Mesodermal cell (in vitro differentiated cells): Measurements from ENCODE around the gene DUS3L.

ENCODE experiments used
- H3K27ac ChIP-seq: 2 replicates; pipeline ENCODE4 v1.7.0; 2013; ENCODE audit warnings: mild to moderate bottlenecking, low read depth, low read length, moderate library complexity; ENCODE audit not compliant: severe bottlenecking
- H3K36me3 ChIP-seq: 2 replicates; pipeline ENCODE4 v1.7.1; 2013; ENCODE audit warnings: mild to moderate bottlenecking, low read length, moderate library complexity; ENCODE audit not compliant: control insufficient read depth, insufficient read depth
- H3K4me1 ChIP-seq: one replicate; pipeline ENCODE4 v1.7.1; 2013; ENCODE audit warnings: mild to moderate bottlenecking, low read length; ENCODE audit not compliant: insufficient read depth, control insufficient read depth, poor library complexity, severe bottlenecking
- H3K4me3 ChIP-seq: 2 replicates; pipeline ENCODE4 v1.7.0; 2013; ENCODE audit warnings: low read length, control low read depth, mild to moderate bottlenecking; ENCODE audit not compliant: insufficient read depth, poor library complexity, severe bottlenecking; ENCODE audit errors: extremely low read depth
- H3K9me3 ChIP-seq: 2 replicates; pipeline ENCODE4 v1.7.1; 2013; ENCODE audit warnings: mild to moderate bottlenecking, low read length, moderate library complexity; ENCODE audit not compliant: control insufficient read depth
- WGBS, 2 experiments: methylation state at CpG; one replicate each; pipeline ENCODE4 v1.1.5; 2013; ENCODE audit warnings: missing lambda C conversion rate in 2 of 2; ENCODE audit not compliant: insufficient coverage in 2 of 2; 5-methylcytosine and 5-hydroxymethylcytosine counted together

The DUS3L gene

GRCh38 chr19:5820785-5821184, 29.8 kb upstream of the DUS3L start:
- H3K4me3 ChIP-seq, result no peak overlapping the region
- no peak overlapping the region for H3K27ac ChIP-seq
- 77 to 81% methylated on average over 5 to 6 of the region's 6 CpGs for WGBS, 2 experiments
- H3K4me1 ChIP-seq, result no peaks in the 10 kb centered on the region
- H3K9me3 ChIP-seq, result no peaks in the 10 kb centered on the region
- H3K36me3 ChIP-seq, result no peaks in the 10 kb centered on the region

- H3K36me3 ChIP-seq, result no peaks in the 10 kb centered on the region
- 95 to 100% methylated on average over 2 to 7 of the region's 10 CpGs for WGBS, 2 experiments
- H3K27ac ChIP-seq, result no peak overlapping the region
- H3K4me3 ChIP-seq, result no peak overlapping the region
- H3K9me3 ChIP-seq, result no peaks in the 10 kb centered on the region
- no peaks in the 10 kb centered on the region for H3K4me1 ChIP-seq
These were observed 27.6 kb upstream of the DUS3L start for GRCh38 chr19:5818594-5818993.

DNA sequence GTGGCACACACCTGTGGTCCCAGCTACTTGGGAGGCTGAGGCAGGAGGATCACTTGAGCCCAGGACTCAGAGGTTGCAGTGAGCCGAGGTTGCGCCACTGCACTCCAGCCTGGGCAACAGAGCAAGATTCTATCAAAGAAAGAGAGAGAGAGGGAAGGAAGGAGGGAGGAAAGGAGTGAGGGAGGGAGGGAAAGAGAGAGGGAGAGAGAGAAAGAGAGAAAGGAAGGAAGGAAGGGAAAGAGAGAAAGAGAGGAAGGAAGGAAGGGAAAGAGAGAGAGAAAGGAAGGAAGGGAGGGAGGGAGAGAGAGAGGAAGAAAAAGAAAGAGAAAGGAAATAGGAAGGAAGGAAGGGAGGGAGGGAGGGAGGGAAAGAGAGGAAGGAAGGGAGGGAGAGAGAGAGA, 26.3 kb upstream of the DUS3L start:
- Histone ChIP-seq H3K4me1 (no peaks in the 10 kb centered on the region), H3K36me3 (no peaks in the 10 kb centered on the region), H3K27ac (no peak overlapping the region), H3K9me3 (no peaks in the 10 kb centered on the region), H3K4me3 (no peak overlapping the region)
- 92 to 100% methylated on average over 1 to 2 of the region's 2 CpGs for WGBS, 2 experiments

GRCh38 chr19:5814852-5815246, 23.9 kb upstream of the DUS3L start:
- H3K4me1 ChIP-seq, result no peaks in the 10 kb centered on the region
- 85 to 86% methylated on average over 7 to 10 of the region's 11 CpGs for WGBS, 2 experiments
- H3K27ac ChIP-seq, result no peak overlapping the region
- H3K9me3 ChIP-seq, result no peaks in the 10 kb centered on the region
- no peak overlapping the region for H3K4me3 ChIP-seq
- no peaks in the 10 kb centered on the region for H3K36me3 ChIP-seq

- Histone ChIP-seq H3K27ac (no peak overlapping the region), H3K9me3 (no peaks in the 10 kb centered on the region), H3K4me1 (no peaks in the 10 kb centered on the region), H3K36me3 (no peaks in the 10 kb centered on the region), H3K4me3 (no peak overlapping the region)
- 73 to 81% methylated on average over 4 to 5 of the region's 9 CpGs for whole genome bisulfite sequencing, 2 experiments
These were observed 23.3 kb upstream of the DUS3L start for GRCh38 chr19:5814123-5814851.

- no peaks in the 10 kb centered on the region for H3K4me1 ChIP-seq
- H3K4me3 ChIP-seq, result no peak overlapping the region
- H3K27ac ChIP-seq, result no peak overlapping the region
- no peaks in the 10 kb centered on the region for H3K9me3 ChIP-seq
- WGBS, 2 experiments, result 81 to 94% methylated on average over 4 of the region's 4 CpGs
- H3K36me3 ChIP-seq, result no peaks in the 10 kb centered on the region
These were observed 20.2 kb upstream of the DUS3L start for GRCh38 chr19:5811117-5811516.

DNA sequence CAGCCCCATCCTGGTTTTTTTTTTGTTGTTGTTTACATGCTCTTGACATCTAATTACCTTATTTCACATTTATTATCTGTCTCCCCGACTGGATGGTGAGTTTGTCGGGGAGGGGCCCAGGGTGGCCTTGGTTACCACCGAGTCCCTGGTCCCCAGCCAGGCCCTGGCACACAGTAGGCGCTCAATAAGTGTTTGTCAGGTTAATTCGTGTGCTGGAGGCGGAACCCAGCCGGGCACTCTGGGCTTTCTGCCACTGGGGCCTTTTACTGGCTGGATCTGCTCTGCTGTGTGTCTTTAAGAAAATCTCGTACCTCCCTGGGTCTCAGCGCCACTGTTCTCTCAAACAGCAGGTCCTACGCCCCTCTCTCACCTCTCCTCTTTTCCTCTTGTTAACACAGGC, 18.5 kb upstream of the DUS3L start:
- Histone ChIP-seq H3K4me1 (no peaks in the 10 kb centered on the region), H3K4me3 (no peak overlapping the region), H3K9me3 (no peaks in the 10 kb centered on the region), H3K36me3 (no peaks in the 10 kb centered on the region), H3K27ac (no peak overlapping the region)
- 91 to 95% methylated on average over 7 to 9 of the region's 10 CpGs for WGBS, 2 experiments

DNA sequence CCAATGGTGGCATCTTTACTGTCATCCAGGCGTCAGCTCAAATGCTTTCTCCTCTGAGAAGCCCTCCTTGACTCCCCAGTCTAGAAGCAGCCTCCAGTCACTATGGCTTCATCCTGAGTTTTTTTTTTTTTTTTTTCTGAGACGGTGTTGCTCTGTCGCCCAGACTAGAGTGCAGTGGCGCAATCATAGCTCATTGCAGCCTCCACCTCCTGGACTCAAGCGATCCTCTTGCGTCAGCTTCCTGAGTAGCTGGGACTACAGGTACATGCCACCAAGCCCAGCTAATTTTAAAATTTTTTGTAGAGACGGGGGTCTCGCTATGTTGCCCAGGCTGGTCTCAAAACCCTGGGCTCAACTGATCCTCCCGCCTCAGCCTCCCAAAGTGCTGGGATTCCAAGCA, 18.1 kb upstream of the DUS3L start:
- 86 to 94% methylated on average over 6 to 8 of the region's 9 CpGs for WGBS, 2 experiments
- no peak overlapping the region for H3K27ac ChIP-seq

GRCh38 chr19:5808120-5808816, 17.3 kb upstream of the DUS3L start:
- H3K9me3 ChIP-seq, result no peaks in the 10 kb centered on the region
- no peak overlapping the region for H3K27ac ChIP-seq
- H3K4me3 ChIP-seq, result no peak overlapping the region
- H3K36me3 ChIP-seq, result no peaks in the 10 kb centered on the region
- H3K4me1 ChIP-seq, result peaks cover 3% of the 10 kb centered on the region
- 91 to 93% methylated on average over 9 to 16 of the region's 21 CpGs for WGBS, 2 experiments

More for the DNA sequence above, 18.1 kb upstream of the DUS3L start:
- Histone ChIP-seq H3K9me3 (no peaks in the 10 kb centered on the region), H3K36me3 (no peaks in the 10 kb centered on the region), H3K4me1 (no peaks in the 10 kb centered on the region), H3K4me3 (no peak overlapping the region)

- Histone ChIP-seq H3K4me1 (peaks cover 7% of the 10 kb centered on the region), H3K36me3 (no peaks in the 10 kb centered on the region), H3K27ac (no peak overlapping the region), H3K4me3 (no peak overlapping the region), H3K9me3 (no peaks in the 10 kb centered on the region)
- 94% methylated on average over 5 of the region's 5 CpGs for WGBS, 2 experiments
These were observed 15.9 kb upstream of the DUS3L start for GRCh38 chr19:5806905-5807304.

DNA sequence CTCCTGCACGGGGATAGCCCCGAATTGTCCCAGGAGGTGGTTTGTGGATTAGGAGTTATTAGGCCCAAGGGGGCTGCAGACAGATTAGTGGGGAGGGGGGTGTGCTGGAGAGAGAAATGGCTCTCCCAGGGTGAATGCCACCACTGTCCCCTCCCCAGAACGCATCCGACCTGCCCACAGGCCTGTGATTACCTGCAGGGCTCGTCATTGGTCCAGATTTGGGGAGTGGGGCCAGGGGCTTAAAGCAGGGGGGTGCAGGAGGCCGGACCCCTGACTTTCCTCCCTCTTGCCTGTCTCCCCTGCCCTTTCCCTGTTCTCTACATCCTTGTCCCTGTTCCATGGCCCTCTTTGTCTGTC, 15.1 kb upstream of the DUS3L start:
- H3K4me3 ChIP-seq, result no peak overlapping the region

More for the DNA sequence above, 15.1 kb upstream of the DUS3L start:
- Histone ChIP-seq H3K9me3 (no peaks in the 10 kb centered on the region), H3K4me1 (peaks cover 7% of the 10 kb centered on the region), H3K36me3 (no peaks in the 10 kb centered on the region), H3K27ac (no peak overlapping the region)
- 13 to 24% methylated on average over 4 to 6 of the region's 6 CpGs for WGBS, 2 experiments
